H1 (cell line): ENCODE measurements around the gene FEV. TPM values are rescaled to one million over a fixed set of nuclear protein-coding genes. Genes with fewer than 3 reads are reported as not detected.

Source experiments
- CTCF ChIA-PET: fragments of 300-600 bp; sonication (Branson Sonifier 250); formaldehyde crosslinking; loops from one replicate; lab custom pipeline; 2021; ENCODE audit not compliant: partially characterized antibody; lab: Charles Lee
- POLR2A ChIA-PET: fragments of 300-600 bp; sonication (Branson Sonifier 250); formaldehyde crosslinking; loops from one replicate; lab custom pipeline; 2021; ENCODE audit warnings: inconsistent platforms; ENCODE audit not compliant: partially characterized antibody; lab: Charles Lee
- DNase-seq, 2 experiments: peaks; one replicate each; pipeline versions ENCODE4 v3.0.0 to v3.0.0-alpha.2; 2010 to 2022; ENCODE audit warnings: low spot score in 2 of 2, low read depth in 1 of 2, mixed read lengths in 1 of 2
- FAIRE-seq: peaks from 2 replicates; lab custom pipeline; 2011; peaks lifted over from hg19 to GRCh38; lab: Jason Lieb, UNC
- H2AFZ ChIP-seq: 2 replicates; pipeline ENCODE4 v1.8.1; 2012; ENCODE audit warnings: low read length, inconsistent platforms
- H2AK5ac ChIP-seq: 2 replicates; pipeline ENCODE4 v1.6.1; 2013; ENCODE audit warnings: low read depth, low read length
- H2BK120ac ChIP-seq: replicated peaks from 2 replicates; pipeline ENCODE3; 2013; ENCODE audit warnings: low read depth, low read length, inconsistent platforms
- H2BK12ac ChIP-seq: 2 replicates; pipeline ENCODE4 v1.6.1; 2013; ENCODE audit warnings: low read depth, low read length
- H2BK15ac ChIP-seq: 2 replicates; pipeline ENCODE4 v1.6.1; 2013; ENCODE audit warnings: low read length
- H2BK20ac ChIP-seq: 2 replicates; pipeline ENCODE4 v1.6.1; 2013; ENCODE audit warnings: low read length
- H2BK5ac ChIP-seq: 2 replicates; pipeline ENCODE4 v1.6.1; 2013; ENCODE audit warnings: low read depth, low read length
- H3K14ac ChIP-seq: 2 replicates; pipeline ENCODE4 v1.6.1; 2013; ENCODE audit warnings: inconsistent platforms; ENCODE audit not compliant: insufficient read length
- H3K18ac ChIP-seq: 2 replicates; pipeline ENCODE4 v1.6.1; 2013; ENCODE audit warnings: low read length; ENCODE audit errors: extremely low read depth
- H3K23ac ChIP-seq: 2 replicates; pipeline ENCODE4 v1.6.1; 2013; ENCODE audit warnings: inconsistent platforms; ENCODE audit not compliant: insufficient read length
- H3K23me2 ChIP-seq: 2 replicates; pipeline ENCODE4 v1.6.1; 2013; ENCODE audit warnings: low read depth, low read length
- H3K27ac ChIP-seq: 2 replicates; pipeline ENCODE4 v1.6.1; 2011; ENCODE audit warnings: low read depth, low read length, inconsistent platforms
- H3K27me3 ChIP-seq, 4 experiments: replicated peaks in 1 of 4; 1 replicate in 1 of 4; 2 replicates in 3 of 4; pipeline versions ENCODE4 v1.6.1 to v1.8.1; 2011 to 2013; ENCODE audit warnings: low read length in 3 of 4, mild to moderate bottlenecking in 3 of 4, inconsistent platforms in 2 of 4, mixed read lengths in 2 of 4, moderate library complexity in 1 of 4; ENCODE audit not compliant: control insufficient read depth in 3 of 4, insufficient read depth in 3 of 4; ENCODE audit errors: extremely low read depth in 1 of 4
- H3K36me3 ChIP-seq, 4 experiments: 2 replicates each; pipeline versions ENCODE4 v1.6.1 to v1.8.1; 2011 to 2013; ENCODE audit warnings: mild to moderate bottlenecking in 4 of 4, low read length in 3 of 4, moderate library complexity in 2 of 4, control low read depth in 1 of 4, inconsistent platforms in 1 of 4; ENCODE audit not compliant: insufficient read depth in 4 of 4, control insufficient read depth in 2 of 4
- H3K4ac ChIP-seq: replicated peaks from 2 replicates; pipeline ENCODE3; 2013; ENCODE audit warnings: low read length, low read depth, mixed read lengths, inconsistent platforms; ENCODE audit not compliant: insufficient read length
- H3K4me1 ChIP-seq, 4 experiments: replicated peaks in 1 of 4; 1 replicate in 1 of 4; 2 replicates in 3 of 4; pipeline versions ENCODE4 v1.6.1 to v1.8.1; 2011 to 2013; ENCODE audit warnings: low read length in 3 of 4, inconsistent platforms in 2 of 4, mixed read lengths in 1 of 4; ENCODE audit not compliant: insufficient read depth in 4 of 4, control insufficient read depth in 3 of 4
- H3K4me2 ChIP-seq, 2 experiments: 2 replicates each; pipeline versions ENCODE4 v1.6.1 to v1.8.1; 2011 to 2013; ENCODE audit warnings: low read depth in 2 of 2, low read length in 2 of 2, control low read depth in 1 of 2, inconsistent platforms in 1 of 2, mild to moderate bottlenecking in 1 of 2; ENCODE audit not compliant: insufficient read depth in 1 of 2
- H3K4me3 ChIP-seq, 4 experiments: fragments of 200-600, 300-600 bp in 1 of 4; sonication (generic), shearing (Covaris generic), sonication (Bioruptor Twin) in 1 of 4; 2 replicates each; pipeline versions ENCODE4 v1.5.1 to v1.8.1; 2011 to 2016; ENCODE audit warnings: low read length in 4 of 4, low read depth in 3 of 4, control low read depth in 2 of 4, inconsistent platforms in 2 of 4, mild to moderate bottlenecking in 2 of 4, mixed read lengths in 1 of 4, moderate library complexity in 1 of 4; ENCODE audit not compliant: insufficient read depth in 2 of 4; ENCODE audit errors: extremely low read depth in 1 of 4
- H3K56ac ChIP-seq: replicated peaks from 2 replicates; pipeline ENCODE3; 2013; ENCODE audit warnings: low read depth, mild to moderate bottlenecking, mixed read lengths, low read length, inconsistent platforms; ENCODE audit not compliant: insufficient read length
- H3K79me1 ChIP-seq: 2 replicates; pipeline ENCODE4 v1.6.1; 2013; ENCODE audit warnings: low read depth, low read length, control low read depth
- H3K79me2 ChIP-seq, 2 experiments: 2 replicates each; pipeline versions ENCODE4 v1.6.1 to v1.8.1; 2012 to 2013; ENCODE audit warnings: low read length in 2 of 2, mild to moderate bottlenecking in 2 of 2, inconsistent platforms in 1 of 2; ENCODE audit not compliant: insufficient read depth in 2 of 2, control insufficient read depth in 1 of 2
- H3K9ac ChIP-seq, 4 experiments: replicated peaks in 1 of 4; 1 replicate in 1 of 4; 2 replicates in 3 of 4; pipeline versions ENCODE4 v1.6.1 to v1.8.1; 2011 to 2013; ENCODE audit warnings: low read depth in 3 of 4, low read length in 3 of 4, control low read depth in 2 of 4, mild to moderate bottlenecking in 2 of 4, moderate library complexity in 2 of 4, inconsistent platforms in 1 of 4; ENCODE audit errors: extremely low read depth in 1 of 4
- H3K9me3 ChIP-seq, 2 experiments: 2 replicates each; pipeline versions ENCODE4 v1.6.1 to v1.8.1; 2012 to 2013; ENCODE audit warnings: mild to moderate bottlenecking in 2 of 2, moderate library complexity in 2 of 2, control low read depth in 1 of 2, inconsistent platforms in 1 of 2, low read depth in 1 of 2, low read length in 1 of 2, mixed read lengths in 1 of 2; ENCODE audit not compliant: insufficient read depth in 2 of 2
- H4K20me1 ChIP-seq, 2 experiments: replicated peaks in 1 of 2; 2 replicates each; pipeline versions ENCODE3 to v1.8.1; 2011 to 2013; ENCODE audit warnings: inconsistent platforms in 2 of 2, low read length in 2 of 2, mild to moderate bottlenecking in 1 of 2; ENCODE audit not compliant: insufficient read depth in 2 of 2, control insufficient read depth in 1 of 2
- H4K5ac ChIP-seq: 2 replicates; pipeline ENCODE4 v1.6.1; 2013; ENCODE audit warnings: low read length, low read depth, mixed read lengths, inconsistent platforms; ENCODE audit not compliant: insufficient read length
- H4K8ac ChIP-seq: 2 replicates; pipeline ENCODE4 v1.8.0; 2013; ENCODE audit warnings: mild to moderate bottlenecking, moderate library complexity, low read length, inconsistent platforms; ENCODE audit not compliant: insufficient read depth; ENCODE audit errors: extremely low read depth
- H4K91ac ChIP-seq: replicated peaks from 2 replicates; pipeline ENCODE3; 2013; ENCODE audit warnings: low read length, mixed read lengths, inconsistent platforms; ENCODE audit not compliant: insufficient read length
- RAD21 ChIP-seq, 2 experiments: IDR thresholded peaks in 1 of 2; conservative IDR thresholded peaks in 1 of 2; 2 replicates each; pipeline ENCODE4 v1.6.1; 2011; ENCODE audit warnings: low read depth in 2 of 2, low read length in 2 of 2, improper control_type of control experiment in 1 of 2, inconsistent platforms in 1 of 2, mild to moderate bottlenecking in 1 of 2, moderate library complexity in 1 of 2
- TAF7 ChIP-seq: optimal IDR thresholded peaks from 2 replicates; pipeline ENCODE3; 2011; ENCODE audit warnings: low read depth, mild to moderate bottlenecking, inconsistent platforms, low read length, moderate library complexity, borderline replicate concordance
- WGBS, 2 experiments: shearing (Covaris generic) in 1 of 2; methylation state at CpG; one replicate each; pipeline versions ENCODE4 v1.1.6 to v1.1.7; 2013 to 2015; ENCODE audit warnings: low lambda C conversion rate in 2 of 2, mixed read lengths in 2 of 2, inconsistent platforms in 1 of 2, low coverage in 1 of 2, missing lambda C conversion rate in 1 of 2; ENCODE audit not compliant: insufficient replicate concordance in 2 of 2, insufficient coverage in 1 of 2, insufficient read length in 1 of 2; ENCODE audit errors: extremely low coverage in 1 of 2, missing lambda C conversion rate in 1 of 2; 5-methylcytosine and 5-hydroxymethylcytosine counted together
- polyA plus RNA-seq, 7 experiments: library from polyadenylated mRNA; depleted of rRNA in 3 of 7; stranded (reverse) in 5 of 7; unstranded in 2 of 7; fragments of >200 nt in 5 of 7; fragments of 200-250 nt in 2 of 7; gene quantifications; 1 replicate in 5 of 7; 2 replicates in 1 of 7; 4 replicates in 1 of 7; pipeline versions ENCODE4 v1.2.1 to v1.2.3, GENCODE V29; 2011 to 2013; ENCODE audit warnings: missing spikeins in 2 of 7, mixed read lengths in 2 of 7
- total RNA-seq: library from RNA; stranded (reverse); fragmentation: NEBNext Ultra II Directional; extraction: Animal tissue kit (Norgen Biotek cat#: 25700); gene quantifications from 2 replicates; pipeline ENCODE4 v1.2.1, GENCODE V29; 2021
- TF ChIP-seq, protein P1 (sequence below), 3 experiments: IDR thresholded peaks; 1 replicate in 2 of 3; 2 replicates in 1 of 3; pipeline versions ENCODE4 v1.5.1 to v1.6.1; 2011; ENCODE audit warnings: low read length in 3 of 3, mild to moderate bottlenecking in 3 of 3, inconsistent platforms in 2 of 3, low read depth in 1 of 3, moderate library complexity in 1 of 3; ENCODE audit not compliant: insufficient read depth in 1 of 3; ENCODE audit errors: control extremely low read depth in 1 of 3

FEV gene
- total and polyA plus RNA-seq, 2 of the 8 experiments (the other 6 are each of a cell fraction or from before 2014, with no cell fraction given): not detected

DNA sequence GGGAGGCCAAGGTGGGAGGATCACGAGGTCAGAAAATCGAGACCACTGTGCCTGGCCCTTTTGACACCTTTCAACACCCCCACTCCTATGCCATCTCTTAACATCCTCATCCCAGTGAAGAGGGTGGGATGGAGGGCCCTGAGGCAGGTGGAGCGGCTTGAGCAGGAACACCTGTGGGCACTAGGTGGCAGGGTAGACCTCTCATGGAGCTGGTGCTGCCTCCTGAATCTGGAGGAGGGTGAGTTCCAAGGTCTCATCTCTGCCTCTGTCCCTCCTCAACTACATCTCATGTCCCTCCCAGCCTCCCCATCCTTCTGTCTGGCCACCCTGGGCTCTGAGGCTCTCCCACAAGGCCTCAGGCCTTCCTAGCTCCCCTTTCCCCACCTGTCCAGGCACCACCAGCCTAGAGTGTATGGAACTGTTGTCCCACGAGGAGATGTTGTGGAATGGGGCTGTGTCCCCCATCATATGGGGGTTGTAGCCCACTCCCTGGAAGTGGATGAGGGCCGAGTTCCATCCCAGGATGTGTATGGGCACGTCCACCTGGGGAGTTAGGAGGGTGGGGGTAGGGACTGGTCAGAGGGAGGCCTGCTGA is 25.3 kb upstream of the FEV start:
- H3K9me3 ChIP-seq: no peaks in the 10 kb centered on the region
- no peak overlapping the region for H3K4ac ChIP-seq
- no peak overlapping the region for H2BK120ac ChIP-seq
- no peaks in the 10 kb centered on the region for H3K23me2 ChIP-seq
- 32% methylated on average over 6 of the region's 6 CpGs; no CpG with 5 or more reads in 1 of the 2 experiments for WGBS, 2 experiments
- no peak overlapping the region for H4K91ac ChIP-seq
- no peak overlapping the region for H3K14ac ChIP-seq
- H4K8ac ChIP-seq: no peak overlapping the region
- no peaks in the 10 kb centered on the region for H3K79me2 ChIP-seq
- H3K18ac ChIP-seq: no peak overlapping the region
- ChIA-PET CTCF (interaction anchor here (0.6 to 14.7 kb wide), 34 partner anchors 8 to 383 kb away, joined by 3 to 154 read pairs (median 4); partner anchors contain the start of genes CFAP65, CRYBA2 and IHH), POLR2A (interaction anchor here (1.5 to 1.6 kb wide), 2 partner anchors 10 to 14 kb away, joined by 3 to 5 read pairs; no protein-coding TSS in a partner anchor)
- H2BK12ac ChIP-seq: no peak overlapping the region
- TF ChIP-seq, protein P1, sequence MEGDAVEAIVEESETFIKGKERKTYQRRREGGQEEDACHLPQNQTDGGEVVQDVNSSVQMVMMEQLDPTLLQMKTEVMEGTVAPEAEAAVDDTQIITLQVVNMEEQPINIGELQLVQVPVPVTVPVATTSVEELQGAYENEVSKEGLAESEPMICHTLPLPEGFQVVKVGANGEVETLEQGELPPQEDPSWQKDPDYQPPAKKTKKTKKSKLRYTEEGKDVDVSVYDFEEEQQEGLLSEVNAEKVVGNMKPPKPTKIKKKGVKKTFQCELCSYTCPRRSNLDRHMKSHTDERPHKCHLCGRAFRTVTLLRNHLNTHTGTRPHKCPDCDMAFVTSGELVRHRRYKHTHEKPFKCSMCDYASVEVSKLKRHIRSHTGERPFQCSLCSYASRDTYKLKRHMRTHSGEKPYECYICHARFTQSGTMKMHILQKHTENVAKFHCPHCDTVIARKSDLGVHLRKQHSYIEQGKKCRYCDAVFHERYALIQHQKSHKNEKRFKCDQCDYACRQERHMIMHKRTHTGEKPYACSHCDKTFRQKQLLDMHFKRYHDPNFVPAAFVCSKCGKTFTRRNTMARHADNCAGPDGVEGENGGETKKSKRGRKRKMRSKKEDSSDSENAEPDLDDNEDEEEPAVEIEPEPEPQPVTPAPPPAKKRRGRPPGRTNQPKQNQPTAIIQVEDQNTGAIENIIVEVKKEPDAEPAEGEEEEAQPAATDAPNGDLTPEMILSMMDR (IDR thresholded peaks at IDR 0.05; ENCODE audit: control extremely low read depth in 1 of 3, insufficient read depth in 1 of 3, low read depth in 1 of 3, low read length in 3 of 3): peak; percentile 67 to 85 (median 81)
- TF ChIP-seq TAF7: no peak
- peak; percentile 69 to 75 for TF ChIP-seq RAD21 (IDR thresholded peaks at IDR 0.05 in 1 of 2, conservative IDR thresholded peaks at IDR 0.05 in 1 of 2; ENCODE audit: low read depth in 2 of 2, low read length in 2 of 2)
- no peak overlapping the region for H3K23ac ChIP-seq
- no peak overlapping the region for H2BK20ac ChIP-seq
- no peak overlapping the region for H2AFZ ChIP-seq
- no peaks in the 10 kb centered on the region for H3K36me3 ChIP-seq
- peak; percentile 39 for FAIRE-seq
- H3K56ac ChIP-seq: no peak overlapping the region
- no peak overlapping the region for H2BK5ac ChIP-seq
- H3K4me3 ChIP-seq: no peak overlapping the region
- no peak for DNase-seq
- no peak overlapping the region for H2AK5ac ChIP-seq
- no peak overlapping the region for H3K4me2 ChIP-seq
- H3K4me1 ChIP-seq: no peaks in the 10 kb centered on the region
- no peak overlapping the region for H2BK15ac ChIP-seq
- no peak overlapping the region for H4K5ac ChIP-seq
- peaks cover 1 to 21% (median 10%) of the 10 kb centered on the region in 4 experiments for H3K27me3 ChIP-seq
- no peak overlapping the region for H3K9ac ChIP-seq
- H3K79me1 ChIP-seq: no peaks in the 10 kb centered on the region
- no peaks in the 10 kb centered on the region for H4K20me1 ChIP-seq
- no peak overlapping the region for H3K27ac ChIP-seq
